ENCODE results near the gene RMDN2.

Gene RMDN2

GRCh38 chr2:37906131-37906530 is 19.0 kb upstream of the RMDN2 start:
- no peak overlapping the region for H3K4me3 ChIP-seq (ENCODE audit: control insufficient read depth, low read depth, low read length)
- DNase-seq (ENCODE audit: low read depth) = no peak
- no peak for TF ChIP-seq CTCF (IDR thresholded peaks at IDR 0.05; ENCODE audit: control insufficient read depth, insufficient read depth, low read depth, low read length, missing control alignments)

GRCh38 chr2:37907501-37908225 is 17.4 kb upstream of the RMDN2 start:
- no peak for TF ChIP-seq CTCF (IDR thresholded peaks at IDR 0.05; ENCODE audit: control insufficient read depth, insufficient read depth, low read depth, low read length, missing control alignments)
- no peak overlapping the region for H3K4me3 ChIP-seq (ENCODE audit: control insufficient read depth, low read depth, low read length)
- DNase-seq (ENCODE audit: low read depth) = no peak

- TF ChIP-seq CTCF (IDR thresholded peaks at IDR 0.05; ENCODE audit: control insufficient read depth, insufficient read depth, low read depth, low read length, missing control alignments) = no peak
- H3K4me3 ChIP-seq (ENCODE audit: control insufficient read depth, low read depth, low read length) = no peak overlapping the region
- no peak for DNase-seq (ENCODE audit: low read depth)
These were observed 13.7 kb upstream of the RMDN2 start for GRCh38 chr2:37911296-37911873.

- no peak for DNase-seq (ENCODE audit: low read depth)
- no peak for TF ChIP-seq CTCF (IDR thresholded peaks at IDR 0.05; ENCODE audit: control insufficient read depth, insufficient read depth, low read depth, low read length, missing control alignments)
- no peak overlapping the region for H3K4me3 ChIP-seq (ENCODE audit: control insufficient read depth, low read depth, low read length)
These were observed 13.0 kb upstream of the RMDN2 start for GRCh38 chr2:37912056-37912455.

- no peak overlapping the region for H3K4me3 ChIP-seq (ENCODE audit: control insufficient read depth, low read depth, low read length)
- DNase-seq (ENCODE audit: low read depth) = no peak
- TF ChIP-seq CTCF (IDR thresholded peaks at IDR 0.05; ENCODE audit: control insufficient read depth, insufficient read depth, low read depth, low read length, missing control alignments) = no peak
These were observed 12.5 kb upstream of the RMDN2 start for GRCh38 chr2:37912616-37913015.

- no peak overlapping the region for H3K4me3 ChIP-seq (ENCODE audit: control insufficient read depth, low read depth, low read length)
- no peak for TF ChIP-seq CTCF (IDR thresholded peaks at IDR 0.05; ENCODE audit: control insufficient read depth, insufficient read depth, low read depth, low read length, missing control alignments)
- DNase-seq (ENCODE audit: low read depth) = no peak
These were observed 10.7 kb upstream of the RMDN2 start for GRCh38 chr2:37914340-37914739.
